Activated naive CD8-positive, alpha-beta T cell treated with anti-CD3 and anti-CD28 coated beads, Interleukin-2, amount 10 ng/mL, durations not matched to agents 7 days and 5 days (primary cell): ENCODE data around the gene FERMT1. TPM values are rescaled to one million over a fixed set of nuclear protein-coding genes. Genes with fewer than 3 reads are reported as not detected.

Experiments
- ATAC-seq: fragments of 150-1000 bp; cut with Tn5 transposase; one replicate; pipeline ENCODE4 v1.10.0; 2021; ENCODE audit warnings: low read depth, moderate library complexity
- POLR2A ChIA-PET: fragments of 350-600 bp; sonication (Branson Sonifier 250); formaldehyde crosslinking; loops from one replicate; lab custom pipeline; 2021; ENCODE audit warnings: antibody characterized with exemption; lab: Charles Lee
- DNase-seq: peaks from one replicate; pipeline ENCODE4 v3.0.0; 2021
- H3K27ac Mint-ChIP-seq: one replicate; pipeline ENCODE4 v1.8.0; 2022; ENCODE audit warnings: mild to moderate bottlenecking, mixed read lengths
- H3K27me3 Mint-ChIP-seq: one replicate; pipeline ENCODE4 v1.8.0; 2022; ENCODE audit warnings: mild to moderate bottlenecking, moderate library complexity, mixed read lengths
- H3K36me3 Mint-ChIP-seq: one replicate; pipeline ENCODE4 v1.8.0; 2021; ENCODE audit warnings: mild to moderate bottlenecking, mixed read lengths
- H3K4me1 Mint-ChIP-seq: one replicate; pipeline ENCODE4 v1.8.0; 2021; ENCODE audit warnings: mixed read lengths
- H3K4me3 Mint-ChIP-seq: one replicate; pipeline ENCODE4 v1.8.0; 2022; ENCODE audit warnings: mild to moderate bottlenecking, moderate library complexity, mixed read lengths
- H3K9me3 Mint-ChIP-seq: one replicate; pipeline ENCODE4 v1.8.0; 2021; ENCODE audit warnings: mixed read lengths
- total RNA-seq, 2 experiments: library from RNA; stranded (reverse); gene quantifications; one replicate each; pipeline ENCODE4 v1.2.3, GENCODE V29; 2021

Gene FERMT1
- total RNA-seq, 2 experiments from 2014 or later, result not detected

DNA sequence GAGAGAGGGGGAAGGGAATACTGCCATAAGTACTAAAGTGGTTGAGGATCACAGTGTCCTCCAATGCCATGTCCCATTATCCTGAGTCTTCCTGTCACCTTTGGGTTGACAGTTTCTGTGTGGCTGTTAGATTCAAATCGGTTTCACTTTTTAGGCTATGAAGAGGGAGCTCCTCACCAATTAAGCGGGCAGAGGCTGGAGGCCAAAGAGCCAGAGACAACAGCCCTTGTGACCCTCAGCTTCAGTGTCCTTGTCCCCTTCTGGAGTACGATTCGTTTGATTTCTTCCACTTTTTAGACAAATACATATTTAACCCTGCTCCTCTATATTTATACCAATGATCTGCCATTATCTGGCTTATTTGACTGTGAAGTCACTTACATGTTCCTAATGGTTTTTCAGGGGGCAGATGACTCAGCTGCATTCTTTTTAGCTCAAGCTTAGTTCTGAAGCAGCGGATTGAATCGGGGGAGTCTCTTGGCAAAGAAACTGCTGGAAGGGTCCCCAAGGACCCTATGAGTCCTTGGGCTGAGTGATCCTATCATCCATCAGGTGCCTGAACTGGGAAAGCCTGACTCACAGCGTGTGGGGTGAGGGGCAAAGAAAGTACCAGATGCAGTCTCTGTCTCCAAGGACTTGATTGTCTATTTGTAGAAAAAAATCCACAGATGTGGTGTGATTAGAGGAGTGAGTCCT lies 18.2 kb downstream of the FERMT1 start:
- POLR2A ChIA-PET, result no interaction called here
- Mint-ChIP-seq H3K36me3 (no peaks in the 10 kb centered on the region), H3K27me3 (peaks cover 7% of the 10 kb centered on the region), H3K4me1 (no peaks in the 10 kb centered on the region), H3K9me3 (no peaks in the 10 kb centered on the region), H3K4me3 (no peak overlapping the region), H3K27ac (no peak overlapping the region)
- ATAC-seq, result no peak
- DNase-seq, result no peak

DNA sequence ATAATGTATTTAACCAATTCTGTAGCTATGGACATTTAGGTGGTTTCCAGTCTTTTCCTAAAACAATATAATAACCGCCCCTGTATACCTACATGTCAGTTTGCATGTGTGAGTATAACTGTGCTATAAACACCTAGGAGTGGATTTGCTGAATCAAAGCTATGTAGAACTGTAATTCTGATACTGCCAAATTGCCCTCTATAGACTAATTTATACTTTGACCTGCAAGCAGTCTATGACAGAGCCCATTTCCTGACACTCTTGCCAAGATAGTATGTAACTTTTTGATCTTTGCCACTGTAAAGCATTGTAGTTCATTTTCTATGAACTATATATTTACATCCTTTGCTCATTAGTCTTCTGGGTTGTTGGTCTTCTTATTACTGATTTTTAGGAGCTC lies 19.5 kb downstream of the FERMT1 start:
- Mint-ChIP-seq H3K27ac (no peak overlapping the region), H3K9me3 (no peaks in the 10 kb centered on the region), H3K4me1 (no peaks in the 10 kb centered on the region), H3K4me3 (no peak overlapping the region), H3K27me3 (peaks cover 7% of the 10 kb centered on the region), H3K36me3 (no peaks in the 10 kb centered on the region)
- ATAC-seq, result no peak
- no peak for DNase-seq
- POLR2A ChIA-PET, result no interaction called here

- no peak overlapping the region for H3K4me3 Mint-ChIP-seq
Measured at GRCh38 chr20:6101346-6101745, 21.5 kb downstream of the FERMT1 start.

DNA sequence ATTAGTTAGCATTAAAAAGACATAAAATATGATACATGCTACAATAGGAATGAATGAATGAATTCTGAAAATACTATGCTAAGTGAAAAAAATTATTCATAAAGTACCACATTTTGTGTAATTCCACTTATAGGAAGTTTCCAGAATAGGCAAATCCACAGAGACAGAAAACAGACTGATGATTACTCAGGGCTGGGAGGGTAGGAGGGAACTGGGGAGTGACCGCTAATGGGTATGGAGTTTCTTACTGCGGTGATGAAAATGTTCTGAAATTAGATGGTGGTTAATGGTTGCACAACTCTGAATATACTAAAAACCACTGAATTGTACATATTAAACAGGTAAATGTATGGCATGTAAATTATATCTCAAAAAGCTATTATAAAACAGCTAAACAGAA lies 22.6 kb downstream of the FERMT1 start:
- POLR2A ChIA-PET, result no interaction called here
- Mint-ChIP-seq H3K4me3 (no peak overlapping the region), H3K27me3 (peaks cover 9% of the 10 kb centered on the region), H3K27ac (no peak overlapping the region), H3K36me3 (no peaks in the 10 kb centered on the region), H3K9me3 (no peaks in the 10 kb centered on the region), H3K4me1 (no peaks in the 10 kb centered on the region)
- ATAC-seq, result no peak
- no peak for DNase-seq

More at GRCh38 chr20:6101346-6101745, 21.5 kb downstream of the FERMT1 start:
- H3K36me3 Mint-ChIP-seq, result no peaks in the 10 kb centered on the region
- DNase-seq (no peak), ATAC-seq (no peak)
- H3K9me3 Mint-ChIP-seq, result no peaks in the 10 kb centered on the region
- H3K4me1 Mint-ChIP-seq, result no peaks in the 10 kb centered on the region
- H3K27me3 Mint-ChIP-seq, result peaks cover 7% of the 10 kb centered on the region
- no peak overlapping the region for H3K27ac Mint-ChIP-seq
- POLR2A ChIA-PET, result no interaction called here

GRCh38 chr20:6099819-6100218 lies 23.0 kb downstream of the FERMT1 start:
- Mint-ChIP-seq H3K4me3 (no peak overlapping the region), H3K9me3 (no peaks in the 10 kb centered on the region), H3K27ac (no peak overlapping the region), H3K27me3 (peaks cover 9% of the 10 kb centered on the region), H3K36me3 (no peaks in the 10 kb centered on the region), H3K4me1 (no peaks in the 10 kb centered on the region)
- DNase-seq (no peak), ATAC-seq (no peak)
- POLR2A ChIA-PET, result no interaction called here

- POLR2A ChIA-PET, result no interaction called here
- H3K27ac Mint-ChIP-seq, result no peak overlapping the region
- no peak overlapping the region for H3K4me3 Mint-ChIP-seq
- H3K9me3 Mint-ChIP-seq, result no peaks in the 10 kb centered on the region
- H3K27me3 Mint-ChIP-seq, result peaks cover 8% of the 10 kb centered on the region
- DNase-seq (no peak), ATAC-seq (no peak)
- H3K36me3 Mint-ChIP-seq, result no peaks in the 10 kb centered on the region
- H3K4me1 Mint-ChIP-seq, result no peaks in the 10 kb centered on the region
Measured at GRCh38 chr20:6095409-6095808, 27.4 kb downstream of the FERMT1 start.

GRCh38 chr20:6094565-6094964 lies 28.3 kb downstream of the FERMT1 start:
- Mint-ChIP-seq H3K27me3 (peaks cover 8% of the 10 kb centered on the region), H3K36me3 (no peaks in the 10 kb centered on the region), H3K4me1 (no peaks in the 10 kb centered on the region), H3K9me3 (no peaks in the 10 kb centered on the region), H3K27ac (no peak overlapping the region), H3K4me3 (no peak overlapping the region)
- DNase-seq (no peak), ATAC-seq (no peak)
- POLR2A ChIA-PET, result no interaction called here

GRCh38 chr20:6094063-6094462 lies 28.8 kb downstream of the FERMT1 start:
- Mint-ChIP-seq H3K36me3 (no peaks in the 10 kb centered on the region), H3K27ac (no peak overlapping the region), H3K9me3 (no peaks in the 10 kb centered on the region), H3K4me3 (no peak overlapping the region), H3K27me3 (peaks cover 8% of the 10 kb centered on the region), H3K4me1 (no peaks in the 10 kb centered on the region)
- no peak for ATAC-seq
- POLR2A ChIA-PET, result no interaction called here
- DNase-seq, result no peak

GRCh38 chr20:6091661-6092060 lies 31.2 kb downstream of the FERMT1 start:
- Mint-ChIP-seq H3K27ac (no peak overlapping the region), H3K36me3 (no peaks in the 10 kb centered on the region), H3K4me3 (no peak overlapping the region), H3K9me3 (no peaks in the 10 kb centered on the region), H3K4me1 (no peaks in the 10 kb centered on the region), H3K27me3 (peaks cover 16% of the 10 kb centered on the region)
- DNase-seq (no peak), ATAC-seq (no peak)
- POLR2A ChIA-PET, result no interaction called here

GRCh38 chr20:6086868-6087267 lies 36.0 kb downstream of the FERMT1 start:
- DNase-seq, result no peak
- H3K4me3 Mint-ChIP-seq, result no peak overlapping the region
- H3K36me3 Mint-ChIP-seq, result no peaks in the 10 kb centered on the region
- POLR2A ChIA-PET, result no interaction called here
- ATAC-seq, result no peak
- no peaks in the 10 kb centered on the region for H3K9me3 Mint-ChIP-seq
- peaks cover 14% of the 10 kb centered on the region for H3K27me3 Mint-ChIP-seq
- H3K4me1 Mint-ChIP-seq, result no peaks in the 10 kb centered on the region
- no peak overlapping the region for H3K27ac Mint-ChIP-seq

GRCh38 chr20:6083926-6084325 lies 38.9 kb downstream of the FERMT1 start:
- H3K4me1 Mint-ChIP-seq, result no peaks in the 10 kb centered on the region
- POLR2A ChIA-PET, result no interaction called here
- no peaks in the 10 kb centered on the region for H3K9me3 Mint-ChIP-seq
- no peak overlapping the region for H3K4me3 Mint-ChIP-seq
- peaks cover 15% of the 10 kb centered on the region for H3K27me3 Mint-ChIP-seq
- ATAC-seq, result no peak
- H3K36me3 Mint-ChIP-seq, result no peaks in the 10 kb centered on the region
- no peak for DNase-seq
- H3K27ac Mint-ChIP-seq, result no peak overlapping the region

- no peaks in the 10 kb centered on the region for H3K4me1 Mint-ChIP-seq
- H3K36me3 Mint-ChIP-seq, result no peaks in the 10 kb centered on the region
- ATAC-seq, result no peak
- H3K27ac Mint-ChIP-seq, result no peak overlapping the region
- H3K27me3 Mint-ChIP-seq, result peaks cover 8% of the 10 kb centered on the region
- no peak overlapping the region for H3K4me3 Mint-ChIP-seq
- POLR2A ChIA-PET, result no interaction called here
- DNase-seq, result no peak
- H3K9me3 Mint-ChIP-seq, result no peaks in the 10 kb centered on the region
Measured at GRCh38 chr20:6081236-6081635, 41.6 kb downstream of the FERMT1 start.

DNA sequence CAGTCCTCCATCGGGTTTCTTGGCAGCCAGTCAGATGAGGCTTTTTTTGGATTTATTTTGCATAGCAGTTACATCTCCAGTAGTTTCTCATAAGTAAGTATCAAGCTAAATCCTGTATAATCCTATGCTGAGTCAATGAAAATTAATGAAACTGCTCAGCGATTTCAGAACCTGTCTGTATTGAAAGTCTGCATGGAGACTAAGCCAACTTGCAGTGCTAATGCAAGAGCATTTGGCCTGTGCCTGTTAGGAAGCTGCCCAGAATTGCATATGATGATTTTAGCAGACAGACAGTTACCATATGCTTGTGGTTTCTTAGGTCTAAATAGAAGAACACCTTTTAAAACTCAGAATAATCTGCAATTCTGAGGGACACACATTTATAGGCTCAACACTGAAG lies 43.8 kb downstream of the FERMT1 start:
- Mint-ChIP-seq H3K4me3 (no peak overlapping the region), H3K36me3 (no peaks in the 10 kb centered on the region), H3K27ac (no peak overlapping the region), H3K27me3 (peaks cover 9% of the 10 kb centered on the region), H3K9me3 (no peaks in the 10 kb centered on the region), H3K4me1 (no peaks in the 10 kb centered on the region)
- ATAC-seq (no peak), DNase-seq (no peak)
- POLR2A ChIA-PET, result no interaction called here

DNA sequence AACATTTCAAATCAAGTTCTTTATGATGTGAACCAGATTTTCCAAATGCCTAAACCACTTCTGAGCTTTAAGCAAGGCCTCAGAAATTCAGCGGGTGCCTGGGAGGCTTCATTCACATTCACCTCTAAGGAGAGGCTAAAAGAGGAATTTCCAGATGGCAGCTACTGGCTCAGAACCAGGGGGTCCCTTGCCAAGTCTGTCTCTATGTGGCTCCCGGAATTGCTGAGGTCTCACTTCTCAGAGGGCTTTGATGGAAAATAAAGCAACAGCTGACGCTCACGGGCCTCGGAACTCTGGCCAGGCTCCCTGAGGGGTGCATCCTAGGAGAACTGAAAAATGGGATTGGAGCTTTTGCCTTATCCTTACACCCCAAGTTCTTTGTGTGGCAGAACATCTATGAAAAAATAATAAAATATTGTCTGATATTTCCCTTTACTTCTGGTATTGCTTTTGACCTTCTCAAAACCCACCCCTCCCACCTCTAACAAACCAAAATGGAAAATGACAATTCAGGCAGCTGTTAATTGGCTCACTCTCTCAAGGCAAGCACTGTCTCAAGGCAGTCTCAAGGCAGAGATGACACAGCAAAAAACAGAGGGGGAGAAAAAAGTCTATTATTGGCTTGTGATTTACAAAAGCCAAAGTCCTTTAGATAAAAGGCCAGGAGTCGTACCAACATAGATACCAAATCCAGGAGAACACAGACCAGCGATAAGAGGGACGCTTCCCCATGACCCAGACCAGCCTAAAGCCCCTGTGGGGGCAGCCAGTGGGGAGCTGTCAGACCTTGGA lies 47.2 kb downstream of the FERMT1 start:
- no peaks in the 10 kb centered on the region for H3K36me3 Mint-ChIP-seq
- no peaks in the 10 kb centered on the region for H3K4me1 Mint-ChIP-seq
- DNase-seq (no peak), ATAC-seq (no peak)
- no peaks in the 10 kb centered on the region for H3K9me3 Mint-ChIP-seq
- H3K4me3 Mint-ChIP-seq, result no peak overlapping the region
- H3K27ac Mint-ChIP-seq, result no peak overlapping the region
- peaks cover 8% of the 10 kb centered on the region for H3K27me3 Mint-ChIP-seq
- POLR2A ChIA-PET, result no interaction called here
